CD4-positive, alpha-beta T cell treated with Interleukin-10 for 1 hour (primary cell): ENCODE data around the gene MDP1.
A peak's percentile ranks its signal among the peaks of the same experiment; 100 is the strongest.

ENCODE experiments used
- DNase-seq: peaks from one replicate; pipeline ENCODE4 v3.0.0-alpha.2; 2020

Gene MDP1

DNA sequence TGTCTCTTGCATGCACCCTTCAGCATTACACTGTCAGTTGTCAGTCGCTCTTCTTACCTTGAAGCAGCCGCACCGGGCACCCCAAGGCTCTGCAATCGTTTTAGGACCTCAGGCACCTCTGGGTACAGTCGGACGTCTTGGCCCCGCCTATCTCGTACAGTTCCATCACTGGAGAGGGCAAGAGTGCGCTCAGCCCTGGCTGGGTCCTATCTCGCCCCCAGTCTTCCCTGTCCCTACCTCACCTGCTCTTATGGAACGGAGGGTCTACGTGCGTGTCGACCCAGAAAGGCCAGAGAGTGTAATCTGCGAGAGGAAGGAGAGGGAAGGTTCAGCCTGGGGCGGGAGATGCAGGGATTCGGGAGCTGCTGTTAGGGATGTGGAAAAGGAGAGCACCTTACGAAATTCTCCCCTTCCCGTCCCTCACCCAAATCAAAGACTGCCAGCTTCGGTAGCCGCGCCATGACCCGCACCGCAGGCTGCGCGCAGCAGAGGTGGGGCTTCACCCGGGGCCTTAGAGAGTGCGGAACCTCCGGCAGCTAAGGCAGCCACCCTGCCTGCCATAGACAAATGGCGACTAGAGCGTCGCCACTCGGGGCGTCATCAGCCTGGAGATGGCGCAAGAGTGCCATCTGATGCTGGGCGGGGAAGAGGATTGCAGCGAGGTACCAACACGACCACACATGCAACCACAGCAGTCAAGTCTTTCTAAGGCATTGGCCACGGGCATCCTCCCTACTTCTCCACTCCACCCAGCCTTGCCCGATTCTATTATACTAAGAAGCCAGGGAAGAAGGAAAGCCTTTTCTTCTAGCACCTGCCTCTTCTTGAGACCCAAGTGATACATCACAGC is at the start of gene MDP1:
MDP1 (minus strand) TSS at position 572 of the 850 bp plus-strand sequence; CDS start at position 461, 111 bp downstream.
- peak; percentile 92 for DNase-seq

DNA sequence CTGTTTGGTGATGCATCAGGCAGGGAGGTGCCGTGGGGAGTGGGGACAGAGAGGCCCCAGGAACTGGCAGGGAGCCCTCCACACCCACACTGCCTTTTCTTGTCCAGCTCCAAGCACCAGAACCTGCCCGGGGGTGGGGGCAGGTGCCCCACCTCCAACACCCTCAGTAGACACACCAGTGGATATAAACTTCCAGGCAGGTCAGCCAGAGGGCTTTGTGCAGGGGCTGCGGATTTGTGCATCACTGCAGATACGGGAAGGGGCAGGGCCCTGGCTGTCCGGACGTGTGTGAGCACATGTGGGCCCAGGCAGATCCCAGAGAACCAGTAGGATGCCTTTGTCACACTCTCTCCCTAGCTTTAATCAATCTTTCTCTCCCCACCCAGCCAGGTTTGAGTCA is 48.4 kb upstream of the MDP1 start:
- no peak for DNase-seq

- no peak for DNase-seq
Observed at GRCh38 chr14:24263848-24264247, 48.0 kb upstream of the MDP1 start.

GRCh38 chr14:24262821-24263733 is 47.2 kb upstream of the MDP1 start, which contains the start of gene TGM1:
TSS of gene TGM1 (minus strand) at chr14:24263177. CDS start at chr14:24262352, 825 bp downstream.
- no peak for DNase-seq

- DNase-seq = no peak
Observed at GRCh38 chr14:24261969-24262327, 46.1 kb upstream of the MDP1 start.

DNA sequence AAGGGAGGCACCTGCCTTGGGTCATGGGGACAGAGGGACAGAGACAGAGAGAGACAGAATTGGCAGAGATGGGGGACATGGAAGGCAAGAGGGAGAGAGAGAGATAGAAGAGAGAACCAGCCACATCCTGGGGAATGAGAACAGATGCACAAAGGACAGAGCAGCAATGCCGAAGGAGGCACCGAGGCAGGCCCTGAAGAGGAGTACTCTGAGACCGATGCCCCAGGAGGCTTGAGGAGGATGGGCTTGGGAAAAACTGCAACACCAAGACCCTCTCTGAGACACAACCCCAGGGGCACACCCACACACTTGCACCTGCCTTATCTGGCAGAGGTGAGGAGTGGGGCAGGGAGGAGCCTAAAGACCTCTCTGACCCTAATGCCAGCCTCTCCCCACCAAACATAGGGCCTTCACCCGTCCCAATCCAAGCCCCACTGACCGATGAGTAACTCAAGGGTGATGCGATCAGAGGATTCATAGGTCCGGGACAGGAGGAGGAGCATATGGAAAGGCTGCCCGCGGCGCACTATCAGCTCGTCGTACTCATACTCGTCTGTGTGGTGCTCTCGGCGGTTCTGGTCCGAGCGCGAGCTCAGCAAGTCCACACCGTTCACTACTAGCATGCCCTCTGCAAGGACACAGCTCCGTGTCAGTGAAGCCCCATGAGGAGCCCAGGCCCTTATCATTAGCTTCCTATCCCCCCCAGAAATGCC is 45.5 kb upstream of the MDP1 start:
- no peak for DNase-seq

DNA sequence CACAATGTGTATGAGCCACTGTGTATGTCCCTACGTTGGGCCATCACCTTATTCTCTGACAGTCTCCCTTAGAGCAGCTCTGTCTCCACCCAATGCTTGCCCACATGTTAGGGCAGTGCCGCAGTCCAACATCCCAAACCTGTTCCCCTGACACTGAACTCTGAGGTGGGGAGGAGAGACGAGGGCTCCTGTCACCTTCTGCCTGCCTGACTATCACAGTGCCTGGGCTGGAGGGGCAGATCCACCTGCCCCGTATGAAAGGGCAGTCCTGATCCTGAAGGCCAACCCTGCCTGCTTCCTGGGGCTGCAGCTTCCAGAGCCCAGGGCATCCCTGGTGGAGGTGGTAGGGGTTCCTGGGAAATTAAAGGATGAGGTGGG is 44.9 kb upstream of the MDP1 start:
- no peak for DNase-seq

- no peak for DNase-seq
Observed at GRCh38 chr14:24260026-24260779, 44.3 kb upstream of the MDP1 start.

DNA sequence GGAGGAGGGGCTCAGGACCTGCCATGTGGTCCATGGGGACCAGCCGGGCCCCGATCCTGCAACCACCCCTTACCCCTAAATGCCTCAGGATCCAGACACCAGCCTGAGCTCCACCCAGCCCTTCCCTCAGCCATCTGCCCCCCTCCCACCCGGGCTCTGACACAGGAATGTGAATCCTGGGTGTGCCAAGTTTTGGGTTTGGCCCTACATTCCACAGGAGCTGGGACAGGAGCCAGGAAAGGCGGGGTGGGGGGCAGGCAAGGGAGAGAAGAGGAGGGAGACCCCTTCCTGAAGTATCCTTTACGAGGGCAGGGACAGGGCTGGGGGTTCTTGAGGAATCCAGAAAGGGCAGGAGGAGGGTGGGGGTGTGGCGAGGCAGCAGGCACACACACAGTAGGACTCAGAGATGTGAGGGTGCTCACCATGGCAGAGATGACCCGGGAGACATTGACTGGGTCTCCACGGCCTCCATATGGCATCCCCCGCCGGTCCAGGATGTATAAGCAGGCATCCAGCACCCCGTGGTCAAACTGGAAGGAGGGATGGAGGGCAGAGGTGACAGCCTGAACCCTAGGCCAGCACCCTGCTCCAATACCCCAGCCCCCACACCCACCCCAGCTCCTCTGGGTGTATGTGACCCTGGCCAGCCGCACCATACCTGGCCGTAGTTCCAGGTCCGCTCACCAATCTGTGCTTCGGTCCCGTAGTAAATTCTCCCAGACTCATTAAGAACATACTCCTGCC is 43.6 kb upstream of the MDP1 start:
- no peak for DNase-seq

DNA sequence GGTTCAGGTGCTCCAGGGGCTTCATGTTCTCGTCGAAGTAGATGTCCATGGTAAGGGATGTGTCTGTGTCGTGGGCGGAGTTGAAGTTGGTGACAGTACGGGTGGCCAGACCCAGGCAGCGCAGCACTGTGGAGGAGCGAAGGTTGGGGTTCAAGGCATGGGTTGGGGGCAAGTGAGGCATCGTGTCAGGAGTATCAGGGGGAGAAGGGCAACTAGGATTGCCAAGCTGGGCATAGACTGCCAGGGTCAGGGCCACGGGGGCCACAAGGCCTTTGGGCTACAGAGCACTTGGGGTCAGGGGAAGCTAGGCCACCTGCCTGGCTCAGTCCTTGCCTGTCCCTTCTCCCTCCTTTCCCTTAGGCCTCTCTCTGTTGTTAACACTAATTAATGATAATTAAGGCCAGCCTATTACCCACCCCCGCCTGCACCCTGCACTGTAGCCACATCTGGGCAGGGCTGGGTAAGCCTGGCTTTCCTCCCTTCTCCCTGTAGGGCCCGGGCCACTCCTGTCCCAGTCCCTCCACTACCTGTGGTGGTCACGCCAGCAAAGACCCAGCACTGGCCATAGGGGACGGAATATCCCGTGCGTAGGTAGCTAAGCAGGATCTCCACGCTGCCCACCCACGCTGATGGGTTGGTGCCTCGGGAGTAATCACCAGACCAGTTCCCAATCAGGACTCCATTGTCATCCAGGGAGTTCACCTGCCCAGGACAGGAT is 42.8 kb upstream of the MDP1 start:
- DNase-seq = no peak

DNA sequence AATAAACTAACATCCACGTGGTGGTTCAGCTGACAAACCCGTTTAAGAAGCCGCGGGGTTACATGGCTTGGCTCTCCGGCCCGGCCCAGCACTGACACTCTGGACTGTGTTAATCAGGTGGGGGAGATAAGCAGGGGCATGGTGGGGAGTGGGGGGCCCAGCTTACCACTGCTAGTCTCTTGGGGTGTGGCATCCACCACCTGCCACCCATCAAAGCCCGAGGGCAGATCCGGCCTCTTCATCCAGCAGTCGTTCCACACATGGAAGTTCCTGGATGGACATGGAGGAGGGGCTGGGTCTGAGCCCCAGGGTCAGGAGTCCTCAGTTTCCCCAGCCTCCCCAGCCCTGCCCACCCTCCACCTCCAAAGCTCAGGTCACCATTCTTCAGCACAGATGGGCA is 42.3 kb upstream of the MDP1 start:
- no peak for DNase-seq

DNA sequence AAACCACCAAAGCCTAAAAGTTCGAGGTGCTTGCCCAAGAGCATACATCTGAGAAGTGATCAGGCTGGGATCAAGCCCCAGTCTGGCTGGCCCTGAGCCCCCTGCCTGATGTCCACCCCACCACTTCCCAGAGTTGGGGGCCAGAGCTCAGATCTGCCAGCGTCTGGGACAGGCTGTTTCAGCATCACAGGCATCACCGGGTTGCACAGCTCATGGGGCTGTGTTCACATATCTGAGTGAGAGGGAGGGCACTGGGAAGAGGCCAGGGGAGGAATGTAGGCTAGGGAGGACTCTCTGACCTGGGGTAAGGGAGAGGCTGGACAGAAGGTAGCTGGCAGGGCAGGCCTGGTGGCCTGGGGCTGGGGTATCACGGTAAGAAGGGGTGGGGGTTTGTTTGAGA is 41.1 kb upstream of the MDP1 start:
- DNase-seq = no peak

DNA sequence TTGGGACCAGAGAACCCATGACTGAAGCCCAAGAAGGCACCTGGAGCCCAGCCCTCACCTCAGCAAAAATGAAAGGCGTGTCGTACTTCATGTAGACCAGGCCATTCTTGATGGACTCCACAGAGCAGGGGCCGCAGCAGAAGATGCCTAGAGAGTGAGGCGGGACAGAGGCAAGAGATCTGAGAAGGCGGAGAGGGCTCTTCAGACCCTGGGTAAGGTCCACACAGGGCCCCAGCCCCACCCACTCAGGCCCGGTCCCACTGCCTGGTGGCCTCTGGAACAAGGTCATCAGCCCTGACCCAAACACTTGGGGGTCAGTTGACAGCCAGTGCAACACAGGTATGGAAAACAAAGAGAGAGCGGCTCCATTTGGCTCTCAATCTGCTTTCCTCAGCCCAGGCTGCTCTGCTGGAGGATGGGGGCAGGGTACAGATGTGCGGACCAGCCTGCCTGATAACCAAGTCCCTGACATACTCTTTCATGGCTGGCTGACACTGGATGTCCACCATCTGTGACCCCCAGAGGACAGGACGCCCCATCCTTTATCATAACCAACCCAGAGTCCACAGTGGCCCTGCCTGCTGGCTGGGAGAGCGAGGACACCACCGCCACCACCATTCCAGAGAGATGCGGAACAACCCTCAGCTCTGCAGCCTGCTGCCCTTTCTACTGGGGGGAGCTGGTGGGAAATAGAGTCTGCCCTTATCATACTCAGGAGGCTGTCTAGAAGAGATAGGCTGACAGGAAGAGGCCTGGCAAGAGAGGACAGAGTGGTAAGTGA is 40.3 kb upstream of the MDP1 start:
- no peak for DNase-seq

DNA sequence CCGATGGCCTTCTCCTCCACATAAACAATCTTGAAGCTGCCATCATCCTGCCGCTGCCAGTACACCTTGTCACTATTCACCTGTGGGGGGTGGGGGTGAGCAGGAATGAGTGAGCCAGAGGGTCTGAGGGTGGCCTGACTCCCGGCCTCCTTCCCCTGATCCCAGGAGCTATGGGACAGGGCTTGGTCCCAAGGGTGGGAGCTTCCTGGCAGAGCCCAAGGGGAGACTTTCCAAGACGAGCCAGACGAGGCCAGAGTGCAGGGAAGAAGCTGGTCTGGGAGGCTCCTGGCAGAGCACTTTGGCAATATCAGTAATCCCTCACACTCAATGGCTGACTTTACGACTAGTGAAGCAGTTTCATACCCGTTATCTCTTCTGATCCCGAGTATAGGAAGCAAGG is 39.6 kb upstream of the MDP1 start:
- DNase-seq = no peak

- no peak for DNase-seq
Observed at GRCh38 chr14:24254630-24255392, 38.9 kb upstream of the MDP1 start.

DNA sequence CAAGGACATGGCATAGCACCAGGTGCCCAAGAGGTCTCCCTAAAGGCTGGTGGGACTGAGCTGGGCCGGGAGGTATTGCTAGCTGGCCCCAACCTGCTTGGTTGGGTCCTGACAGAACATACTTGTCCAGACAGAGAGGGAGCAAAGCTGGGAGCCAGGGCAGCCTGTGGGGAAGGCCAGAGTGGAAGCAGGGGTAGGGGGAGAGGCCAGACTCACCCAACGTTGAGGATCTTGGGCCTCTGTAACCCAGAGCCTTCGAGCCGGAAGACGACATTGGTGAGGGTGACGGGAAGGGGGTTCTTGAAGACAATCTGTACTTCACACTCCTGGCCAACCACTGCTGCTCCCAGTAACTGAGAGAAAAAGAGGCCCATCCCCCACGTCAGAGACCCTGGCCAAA is 38.1 kb upstream of the MDP1 start:
- DNase-seq = no peak

- DNase-seq = no peak
Observed at GRCh38 chr14:24252289-24253124, 36.6 kb upstream of the MDP1 start.

- DNase-seq = no peak
Observed at GRCh38 chr14:24251880-24252288, 36.0 kb upstream of the MDP1 start.
